CD4-positive, alpha-beta T cell treated with Interleukin-1 beta for 1 hour (primary cell): ENCODE results near the gene TNFRSF14.

Experiments
- DNase-seq, 2 donors: peaks; one replicate each; pipeline ENCODE4 v3.0.0-alpha.2; 2020 to 2022

The TNFRSF14 gene

GRCh38 chr1:2589431-2590232 is 33.5 kb downstream of the TNFRSF14 start:
- no peak for DNase-seq

GRCh38 chr1:2590233-2591141 is 34.3 kb downstream of the TNFRSF14 start:
- DNase-seq: no peak

- DNase-seq: no peak
Measured at GRCh38 chr1:2591233-2591580, 35.0 kb downstream of the TNFRSF14 start.

GRCh38 chr1:2591581-2592261 is 35.5 kb downstream of the TNFRSF14 start:
- no peak for DNase-seq

GRCh38 chr1:2592672-2593071 is 36.5 kb downstream of the TNFRSF14 start:
- DNase-seq: no peak

GRCh38 chr1:2593251-2593878 is 37.2 kb downstream of the TNFRSF14 start:
- no peak for DNase-seq

- DNase-seq: no peak
Measured at GRCh38 chr1:2594001-2594640, 38.0 kb downstream of the TNFRSF14 start.

- no peak for DNase-seq
Measured at GRCh38 chr1:2594641-2595131, 38.5 kb downstream of the TNFRSF14 start.

- DNase-seq: no peak
Measured at GRCh38 chr1:2595261-2595811, 39.2 kb downstream of the TNFRSF14 start.

GRCh38 chr1:2595812-2596529 is 39.8 kb downstream of the TNFRSF14 start:
- DNase-seq: no peak

GRCh38 chr1:2596530-2597333 is 40.6 kb downstream of the TNFRSF14 start:
- no peak for DNase-seq

- no peak for DNase-seq
Measured at GRCh38 chr1:2597441-2598328, 41.5 kb downstream of the TNFRSF14 start.

- no peak for DNase-seq
Measured at GRCh38 chr1:2598329-2598931, 42.3 kb downstream of the TNFRSF14 start.

- DNase-seq: no peak
Measured at GRCh38 chr1:2601721-2602303, 45.6 kb downstream of the TNFRSF14 start.

GRCh38 chr1:2602311-2602835 is 46.2 kb downstream of the TNFRSF14 start:
- no peak for DNase-seq

- no peak for DNase-seq
Measured at GRCh38 chr1:2602866-2603520, 46.8 kb downstream of the TNFRSF14 start.

- no peak for DNase-seq
Measured at GRCh38 chr1:2603521-2604155, 47.5 kb downstream of the TNFRSF14 start.
